Keratinocyte (primary cell): ENCODE data around the gene ETFB.

ENCODE experiments used
- EZH2 ChIP-seq: IDR thresholded peaks from one replicate; pipeline ENCODE4 v1.6.1; 2012; ENCODE audit warnings: inconsistent platforms, mild to moderate bottlenecking, low read length, moderate library complexity
- TF ChIP-seq, protein P1 (sequence below), 3 experiments: IDR thresholded peaks in 1 of 3; conservative IDR thresholded peaks in 1 of 3; optimal IDR thresholded peaks in 1 of 3; 2 replicates in 2 of 3; 3 replicates in 1 of 3; pipeline versions ENCODE3 to v1.5.1; 2011; ENCODE audit warnings: low read length in 3 of 3, mild to moderate bottlenecking in 3 of 3, moderate library complexity in 2 of 3, control low read depth in 1 of 3, inconsistent platforms in 1 of 3; ENCODE audit not compliant: insufficient read depth in 2 of 3; ENCODE audit errors: extremely low read depth in 1 of 3

DNA sequence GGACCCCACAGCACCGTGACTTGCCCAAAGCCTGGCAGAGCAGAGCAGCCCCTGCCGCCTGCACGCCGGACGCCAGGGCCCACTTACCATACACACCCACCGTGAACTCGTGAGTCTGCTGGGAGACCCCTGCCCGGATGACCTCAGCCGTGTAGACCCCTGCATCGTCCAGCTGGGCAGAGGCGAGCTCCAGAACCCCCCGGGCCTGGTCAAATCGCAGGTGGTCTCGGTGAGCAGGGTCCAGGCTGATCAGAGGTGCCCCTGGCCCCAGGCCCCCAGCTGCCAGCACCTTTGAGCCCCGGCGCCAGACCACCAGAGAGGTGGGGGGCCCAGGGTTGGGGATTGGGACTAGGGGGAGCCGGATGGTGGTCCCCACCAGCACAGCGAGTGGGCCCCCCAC, 25.1 kb downstream of the ETFB start:
- TF ChIP-seq, protein P1, sequence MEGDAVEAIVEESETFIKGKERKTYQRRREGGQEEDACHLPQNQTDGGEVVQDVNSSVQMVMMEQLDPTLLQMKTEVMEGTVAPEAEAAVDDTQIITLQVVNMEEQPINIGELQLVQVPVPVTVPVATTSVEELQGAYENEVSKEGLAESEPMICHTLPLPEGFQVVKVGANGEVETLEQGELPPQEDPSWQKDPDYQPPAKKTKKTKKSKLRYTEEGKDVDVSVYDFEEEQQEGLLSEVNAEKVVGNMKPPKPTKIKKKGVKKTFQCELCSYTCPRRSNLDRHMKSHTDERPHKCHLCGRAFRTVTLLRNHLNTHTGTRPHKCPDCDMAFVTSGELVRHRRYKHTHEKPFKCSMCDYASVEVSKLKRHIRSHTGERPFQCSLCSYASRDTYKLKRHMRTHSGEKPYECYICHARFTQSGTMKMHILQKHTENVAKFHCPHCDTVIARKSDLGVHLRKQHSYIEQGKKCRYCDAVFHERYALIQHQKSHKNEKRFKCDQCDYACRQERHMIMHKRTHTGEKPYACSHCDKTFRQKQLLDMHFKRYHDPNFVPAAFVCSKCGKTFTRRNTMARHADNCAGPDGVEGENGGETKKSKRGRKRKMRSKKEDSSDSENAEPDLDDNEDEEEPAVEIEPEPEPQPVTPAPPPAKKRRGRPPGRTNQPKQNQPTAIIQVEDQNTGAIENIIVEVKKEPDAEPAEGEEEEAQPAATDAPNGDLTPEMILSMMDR (optimal IDR thresholded peaks at IDR 0.05 in 1 of 3, IDR thresholded peaks at IDR 0.05 in 1 of 3, conservative IDR thresholded peaks at IDR 0.05 in 1 of 3; ENCODE audit: extremely low read depth in 1 of 3, insufficient read depth in 2 of 3, low read length in 3 of 3), result no peak
- TF ChIP-seq EZH2, result no peak
